HUES64 (cell line): ENCODE results near the gene LBR.
"Not testable (repeated sequence)": the region's sequence is repeated elsewhere in the genome, so short reads cannot be mapped to it uniquely, and the experiment has no call there.

ENCODE experiments used
- H3K27ac ChIP-seq: 2 replicates; pipeline ENCODE4 v1.7.0; 2013; ENCODE audit warnings: low read depth, low read length, inconsistent platforms
- H3K27me3 ChIP-seq: 2 replicates; pipeline ENCODE4 v1.6.1; 2013; ENCODE audit warnings: mild to moderate bottlenecking, low read length; ENCODE audit not compliant: insufficient read depth
- H3K36me3 ChIP-seq: 2 replicates; pipeline ENCODE4 v1.6.1; 2013; ENCODE audit warnings: mild to moderate bottlenecking, low read length; ENCODE audit not compliant: insufficient read depth
- H3K4me1 ChIP-seq: 2 replicates; pipeline ENCODE4 v1.6.1; 2013; ENCODE audit warnings: mild to moderate bottlenecking, low read length, moderate library complexity; ENCODE audit not compliant: insufficient read depth
- H3K4me3 ChIP-seq: 2 replicates; pipeline ENCODE4 v1.5.1; 2013; ENCODE audit warnings: mild to moderate bottlenecking, low read length, moderate library complexity
- H3K9ac ChIP-seq: 2 replicates; pipeline ENCODE4 v1.6.1; 2013; ENCODE audit warnings: mild to moderate bottlenecking, low read depth, low read length
- H3K9me3 ChIP-seq: 2 replicates; pipeline ENCODE4 v1.6.1; 2013; ENCODE audit warnings: low read depth, low read length; ENCODE audit not compliant: insufficient read depth
- WGBS: fragments of 150-250, 120-280 bp; methylation state at CpG from one replicate; pipeline ENCODE4 v1.1.7; 2013; ENCODE audit warnings: missing lambda C conversion rate; 5-methylcytosine and 5-hydroxymethylcytosine counted together

The LBR gene

DNA sequence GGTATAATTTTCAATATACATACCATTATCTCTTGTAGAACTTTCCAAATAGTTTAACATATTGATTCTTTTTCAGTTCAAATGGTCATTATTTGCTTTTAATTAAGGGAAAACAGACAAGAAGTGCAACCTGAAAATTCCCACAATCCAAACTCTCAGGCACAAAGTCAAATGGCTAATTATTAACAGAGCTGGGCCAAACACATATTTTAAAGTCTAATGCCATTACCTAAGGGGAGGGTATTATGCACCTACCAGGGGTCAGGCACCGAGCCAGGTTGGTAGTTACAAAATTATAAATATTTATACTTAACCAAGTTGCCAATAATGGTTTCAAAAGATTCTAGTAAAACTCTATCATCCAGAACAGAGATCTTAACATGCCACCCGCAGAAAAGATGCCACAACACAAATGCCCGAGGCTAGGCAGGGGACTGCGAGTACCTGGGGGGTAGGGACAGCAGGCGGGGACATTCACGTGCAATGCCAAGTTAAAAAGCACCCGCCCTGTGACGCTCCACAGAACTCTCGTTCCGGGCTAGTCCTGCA lies 15.0 kb downstream of the LBR start:
- H3K27ac ChIP-seq = no peak overlapping the region
- no peak overlapping the region for H3K4me3 ChIP-seq
- H3K27me3 ChIP-seq = no peaks in the 10 kb centered on the region
- no peaks in the 10 kb centered on the region for H3K9me3 ChIP-seq
- H3K9ac ChIP-seq = no peak overlapping the region
- WGBS = 94% methylated on average over 9 of the region's 10 CpGs
- H3K4me1 ChIP-seq = peaks cover 12% of the 10 kb centered on the region
- H3K36me3 ChIP-seq = peaks cover 79% of the 10 kb centered on the region

DNA sequence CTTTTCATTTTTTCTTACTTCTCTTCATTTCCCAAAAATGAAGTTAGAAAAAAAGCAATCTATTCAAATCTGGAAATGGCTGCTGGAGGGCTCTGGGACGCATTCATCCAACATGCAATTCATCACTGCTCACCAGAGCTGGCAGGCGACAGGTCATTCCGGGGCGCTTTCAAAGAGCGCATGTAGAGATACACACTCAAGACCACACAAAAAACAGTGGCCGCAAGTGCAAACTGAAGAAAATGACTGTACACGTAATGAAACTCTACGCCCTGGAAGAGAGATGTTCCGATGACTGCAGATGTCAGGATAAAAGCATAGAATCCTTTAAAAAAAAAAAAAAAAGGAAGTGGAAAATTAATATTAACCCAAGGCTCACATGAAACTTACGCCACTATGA lies 15.5 kb downstream of the LBR start:
- Histone ChIP-seq H3K4me1 (peaks cover 12% of the 10 kb centered on the region), H3K4me3 (no peak overlapping the region), H3K27me3 (no peaks in the 10 kb centered on the region), H3K9me3 (no peaks in the 10 kb centered on the region), H3K36me3 (peaks cover 74% of the 10 kb centered on the region), H3K27ac (no peak overlapping the region), H3K9ac (no peak overlapping the region)
- WGBS = 96% methylated on average over 10 of the region's 10 CpGs

DNA sequence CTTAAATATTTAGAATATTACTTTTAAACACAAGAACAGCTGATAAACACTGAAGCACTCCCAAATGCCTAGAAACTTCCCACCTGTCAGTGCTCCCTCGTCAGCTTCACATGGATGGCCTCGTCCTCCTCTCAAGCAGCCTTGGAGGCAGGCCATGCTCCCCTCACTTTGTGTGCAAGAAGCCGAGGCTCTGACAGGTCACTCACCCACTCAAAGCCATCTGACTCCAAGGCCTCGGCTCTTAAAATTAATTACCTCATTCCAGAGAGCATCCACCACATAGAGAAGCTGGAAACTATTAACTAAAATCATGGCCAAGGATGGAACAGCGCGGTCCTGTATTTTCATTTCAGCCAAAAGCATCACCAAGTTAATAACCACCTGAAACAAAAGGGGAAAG lies 17.8 kb downstream of the LBR start:
- no peaks in the 10 kb centered on the region for H3K27me3 ChIP-seq
- H3K36me3 ChIP-seq = peaks cover 73% of the 10 kb centered on the region
- no peak overlapping the region for H3K27ac ChIP-seq
- no peak overlapping the region for H3K4me3 ChIP-seq
- H3K4me1 ChIP-seq = peaks cover 12% of the 10 kb centered on the region
- WGBS = 95% methylated on average over 6 of the region's 6 CpGs
- H3K9me3 ChIP-seq = no peaks in the 10 kb centered on the region
- no peak overlapping the region for H3K9ac ChIP-seq

DNA sequence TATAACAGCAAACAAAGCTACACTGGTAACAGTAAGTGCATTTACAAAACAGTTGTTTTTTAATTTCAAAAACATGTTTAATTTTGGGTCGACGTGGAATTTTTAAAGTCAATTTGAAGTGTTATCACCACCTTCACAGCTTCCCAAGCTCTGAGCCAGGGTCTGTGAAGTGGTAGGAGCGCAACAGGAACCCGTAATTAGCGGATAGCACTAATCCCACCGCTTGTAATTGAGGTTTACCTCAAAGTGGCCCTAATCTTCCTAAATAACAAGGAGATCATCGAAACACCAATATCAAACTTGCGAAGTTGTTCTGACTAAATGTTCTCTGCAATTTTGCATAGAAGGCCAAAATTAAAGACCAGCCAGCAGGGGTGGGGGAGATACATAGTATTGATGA lies 18.8 kb downstream of the LBR start:
- no peak overlapping the region for H3K9ac ChIP-seq
- peaks cover 12% of the 10 kb centered on the region for H3K4me1 ChIP-seq
- no peaks in the 10 kb centered on the region for H3K27me3 ChIP-seq
- no peak overlapping the region for H3K4me3 ChIP-seq
- H3K36me3 ChIP-seq = peaks cover 70% of the 10 kb centered on the region
- WGBS = 92% methylated on average over 8 of the region's 8 CpGs
- H3K9me3 ChIP-seq = no peaks in the 10 kb centered on the region
- no peak overlapping the region for H3K27ac ChIP-seq

DNA sequence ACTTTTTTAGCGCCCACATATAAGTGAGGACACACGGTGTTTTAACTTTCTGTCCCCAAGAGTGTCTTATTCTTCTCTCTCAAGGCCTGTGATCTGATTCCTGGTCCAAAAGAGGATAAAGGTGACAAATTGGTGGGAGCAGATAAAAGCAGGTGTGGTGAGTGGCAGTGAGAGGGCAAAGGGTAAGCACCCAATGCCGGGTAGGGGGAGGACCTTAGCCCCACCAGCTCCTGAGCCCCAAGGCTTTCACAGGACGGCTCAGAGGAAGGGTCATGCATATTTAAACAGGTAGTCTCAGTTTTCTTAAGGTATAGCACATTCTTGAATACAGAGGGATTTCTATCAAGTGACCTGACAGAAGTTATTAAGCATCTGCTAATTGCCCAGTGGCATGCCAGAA lies 19.6 kb downstream of the LBR start:
- H3K27me3 ChIP-seq = no peaks in the 10 kb centered on the region
- H3K4me1 ChIP-seq = peaks cover 12% of the 10 kb centered on the region
- no peak overlapping the region for H3K4me3 ChIP-seq
- H3K36me3 ChIP-seq = peaks cover 67% of the 10 kb centered on the region
- WGBS = 76% methylated on average over 4 of the region's 4 CpGs
- no peak overlapping the region for H3K27ac ChIP-seq
- no peak overlapping the region for H3K9ac ChIP-seq
- no peaks in the 10 kb centered on the region for H3K9me3 ChIP-seq

- H3K36me3 ChIP-seq = peaks cover 67% of the 10 kb centered on the region
- no peaks in the 10 kb centered on the region for H3K27me3 ChIP-seq
- no peak overlapping the region for H3K27ac ChIP-seq
- no peak overlapping the region for H3K9ac ChIP-seq
- H3K9me3 ChIP-seq = no peaks in the 10 kb centered on the region
- 98% methylated on average over 1 of the region's 2 CpGs for WGBS
- H3K4me1 ChIP-seq = peaks cover 12% of the 10 kb centered on the region
- no peak overlapping the region for H3K4me3 ChIP-seq
These were observed 20.1 kb downstream of the LBR start for GRCh38 chr1:225407755-225408154.

DNA sequence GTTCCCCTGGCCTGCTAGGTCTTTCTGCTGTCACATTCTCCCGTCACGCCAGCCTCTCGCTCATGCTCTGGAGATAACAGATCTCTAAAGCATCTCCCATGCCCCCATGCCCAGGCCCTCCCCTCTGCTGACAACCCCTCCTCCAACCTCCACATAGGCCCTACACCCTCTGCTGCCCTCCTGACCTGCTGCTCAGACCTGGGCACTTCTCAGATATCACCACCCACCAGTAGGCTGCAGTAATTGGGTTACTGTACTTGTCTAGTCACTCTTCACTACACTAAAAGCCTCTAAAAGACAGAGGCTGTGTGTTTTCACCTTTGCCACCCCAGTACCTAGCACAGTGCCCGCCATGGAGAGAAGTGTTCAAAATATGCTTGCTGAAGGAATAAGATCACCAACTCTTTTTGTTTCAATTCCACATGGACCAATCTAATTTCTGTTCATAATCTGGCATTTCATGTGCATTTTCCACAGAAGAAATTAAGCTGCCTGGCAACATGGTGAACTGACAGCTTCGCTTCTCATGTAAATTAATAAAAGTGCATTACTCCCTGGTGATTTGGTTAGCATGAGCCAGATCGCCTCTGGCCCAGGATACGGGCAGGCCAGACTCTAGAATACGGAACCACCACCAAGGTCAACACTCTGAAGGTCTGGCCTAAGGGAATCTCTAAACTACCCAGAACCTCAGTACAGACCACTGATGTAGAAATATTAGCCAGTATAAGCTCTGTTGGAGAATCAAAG lies 20.7 kb downstream of the LBR start:
- 96% methylated on average over 8 of the region's 8 CpGs for WGBS
- Histone ChIP-seq H3K9me3 (no peaks in the 10 kb centered on the region), H3K27me3 (no peaks in the 10 kb centered on the region), H3K4me3 (no peak overlapping the region), H3K4me1 (peaks cover 12% of the 10 kb centered on the region), H3K27ac (no peak overlapping the region), H3K36me3 (peaks cover 67% of the 10 kb centered on the region), H3K9ac (no peak overlapping the region)

GRCh38 chr1:225400968-225401367 lies 26.9 kb downstream of the LBR start:
- H3K9me3 ChIP-seq = no peaks in the 10 kb centered on the region
- H3K4me3 ChIP-seq = no peak overlapping the region
- H3K27ac ChIP-seq = no peak overlapping the region
- peaks cover 58% of the 10 kb centered on the region for H3K36me3 ChIP-seq
- 98% methylated on average over 5 of the region's 5 CpGs for WGBS
- no peaks in the 10 kb centered on the region for H3K4me1 ChIP-seq
- H3K27me3 ChIP-seq = no peaks in the 10 kb centered on the region
- H3K9ac ChIP-seq = no peak overlapping the region

DNA sequence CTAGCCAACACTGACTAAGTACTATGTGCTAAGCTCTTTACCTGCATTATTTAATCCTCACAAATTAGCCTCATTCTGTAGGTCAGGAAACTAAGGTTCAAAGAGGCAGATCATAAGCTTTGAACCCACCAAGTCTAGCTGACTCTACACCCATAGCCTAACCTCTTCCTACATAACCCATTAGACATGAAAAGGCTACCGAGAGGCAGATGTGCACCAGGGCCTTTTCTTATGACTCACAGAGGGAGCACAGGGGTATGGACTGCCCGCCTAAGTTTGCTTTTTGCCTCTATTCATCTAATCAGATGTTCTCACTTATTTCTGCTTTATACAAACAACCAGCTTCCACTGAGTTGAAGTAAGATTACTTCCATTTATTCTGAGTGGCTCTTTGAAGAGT lies 31.5 kb downstream of the LBR start:
- Histone ChIP-seq H3K4me3 (no peak overlapping the region), H3K27ac (no peak overlapping the region), H3K27me3 (no peaks in the 10 kb centered on the region), H3K9ac (no peak overlapping the region), H3K9me3 (no peaks in the 10 kb centered on the region), H3K36me3 (peaks cover 18% of the 10 kb centered on the region), H3K4me1 (no peaks in the 10 kb centered on the region)
- WGBS = 94% methylated on average over 2 of the region's 2 CpGs

- H3K9me3 ChIP-seq = no peaks in the 10 kb centered on the region
- 89% methylated on average over 4 of the region's 4 CpGs for WGBS
- no peaks in the 10 kb centered on the region for H3K36me3 ChIP-seq
- H3K9ac ChIP-seq = no peak overlapping the region
- H3K27ac ChIP-seq = no peak overlapping the region
- H3K4me3 ChIP-seq = no peak overlapping the region
- H3K4me1 ChIP-seq = no peaks in the 10 kb centered on the region
- H3K27me3 ChIP-seq = no peaks in the 10 kb centered on the region
These were observed 38.0 kb downstream of the LBR start for GRCh38 chr1:225389843-225390242.

DNA sequence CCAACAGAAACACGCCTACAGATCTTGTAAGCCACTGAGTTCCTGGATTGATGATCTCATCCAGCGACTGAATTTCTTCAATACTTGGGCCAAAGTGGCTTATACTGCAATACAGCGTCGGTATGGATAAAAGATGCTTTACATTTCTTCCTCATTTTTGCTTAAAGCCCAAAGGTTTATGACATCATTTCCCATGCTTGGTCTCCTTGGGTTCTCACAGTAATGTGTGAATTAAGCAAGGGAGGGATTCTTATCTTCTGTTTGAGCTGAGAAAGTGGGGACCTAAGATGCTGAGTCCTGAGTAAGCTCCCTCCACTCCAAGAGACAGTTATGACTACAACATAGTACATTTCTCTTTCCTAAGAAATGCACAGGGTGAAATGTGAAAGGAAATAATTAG lies 39.5 kb downstream of the LBR start:
- H3K4me1 ChIP-seq = no peaks in the 10 kb centered on the region
- 88% methylated on average over 4 of the region's 4 CpGs for WGBS
- H3K4me3 ChIP-seq = no peak overlapping the region
- no peaks in the 10 kb centered on the region for H3K9me3 ChIP-seq
- H3K27me3 ChIP-seq = no peaks in the 10 kb centered on the region
- no peak overlapping the region for H3K9ac ChIP-seq
- no peak overlapping the region for H3K27ac ChIP-seq
- H3K36me3 ChIP-seq = no peaks in the 10 kb centered on the region

DNA sequence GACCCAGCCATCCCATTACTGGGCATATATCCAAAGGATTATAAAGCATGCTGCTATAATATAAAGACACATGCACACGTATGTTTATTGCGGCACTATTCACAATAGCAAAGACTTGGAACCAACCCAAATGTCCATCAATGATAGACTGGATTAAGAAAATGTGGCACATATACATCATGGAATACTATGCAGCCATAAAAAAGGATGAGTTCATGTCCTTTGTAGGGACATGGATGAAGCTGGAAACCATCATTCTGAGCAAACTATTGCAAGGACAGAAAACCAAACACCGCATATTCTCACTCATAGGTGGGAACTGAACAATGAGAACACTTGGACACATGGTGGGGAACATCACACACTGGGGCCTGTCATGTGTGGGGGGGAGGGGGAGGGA lies 41.0 kb downstream of the LBR start:
- H3K9me3 ChIP-seq, H3K4me1 ChIP-seq, H3K9ac ChIP-seq, H3K36me3 ChIP-seq, H3K27me3 ChIP-seq, H3K4me3 ChIP-seq, H3K27ac ChIP-seq: not testable (repeated sequence)
- WGBS = 100% methylated on average over 1 of the region's 3 CpGs
